ENCODE data around the gene BEND5.

- TF ChIP-seq CTCF (IDR thresholded peaks at IDR 0.05): no peak
- no peak for TF ChIP-seq EP300 (IDR thresholded peaks at IDR 0.05)
- no peak for TF ChIP-seq POLR2AphosphoS5 (IDR thresholded peaks at IDR 0.05)
Measured at GRCh38 chr1:48757363-48757762, 19.3 kb downstream of the BEND5 start.

Data from upper lobe of left lung (tissue), 4 donors.